Measurements from ENCODE around the gene ABCA6.
"Not testable (repeated sequence)": the region's sequence is repeated elsewhere in the genome, so short reads cannot be mapped to it uniquely, and the experiment has no call there.

ABCA6 gene

DNA sequence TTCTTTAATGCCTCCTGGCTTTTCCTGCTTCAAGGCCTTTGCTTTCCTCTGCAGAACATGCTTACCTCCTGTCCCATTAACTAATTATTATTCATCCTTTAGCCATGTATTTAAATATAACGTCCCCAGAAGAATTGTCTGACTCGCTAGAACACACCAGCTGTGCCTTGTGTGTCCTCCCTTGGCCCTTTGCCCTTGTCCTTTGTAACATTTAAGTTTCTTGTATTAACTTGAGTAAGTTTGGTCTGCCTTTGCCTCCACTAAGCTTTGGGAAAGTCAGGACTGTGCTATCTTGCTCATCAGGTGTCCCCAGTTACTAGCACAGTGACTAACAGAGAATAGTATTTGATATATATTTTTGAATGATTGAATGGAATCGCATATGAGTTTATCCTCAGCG, 51.3 kb downstream of the ABCA6 start:
- no peak overlapping the region for H3K27ac ChIP-seq (ENCODE audit: low read depth, low read length)
- H3K36me3 ChIP-seq (ENCODE audit: insufficient read depth, low read length): no peaks in the 10 kb centered on the region
- H3K4me1 ChIP-seq (ENCODE audit: insufficient read depth, low read length): no peaks in the 10 kb centered on the region
- H3K27me3 ChIP-seq (ENCODE audit: control insufficient read depth in 1 of 2, insufficient read depth in 2 of 2, low read length in 2 of 2): no peaks in the 10 kb centered on the region
- no peak overlapping the region for H3K9ac ChIP-seq (ENCODE audit: low read length)
- no peaks in the 10 kb centered on the region for H3K9me3 ChIP-seq (ENCODE audit: low read length)
- no peak overlapping the region for H3K4me3 ChIP-seq (ENCODE audit: low read depth in 1 of 2, low read length in 2 of 2)

GRCh38 chr17:69088643-69089200, 53.0 kb downstream of the ABCA6 start:
- H3K4me3 ChIP-seq (ENCODE audit: low read depth in 1 of 2, low read length in 2 of 2): no peak overlapping the region
- H3K4me1 ChIP-seq (ENCODE audit: insufficient read depth, low read length): no peaks in the 10 kb centered on the region
- H3K9me3 ChIP-seq (ENCODE audit: low read length): no peaks in the 10 kb centered on the region
- H3K27me3 ChIP-seq (ENCODE audit: control insufficient read depth in 1 of 2, insufficient read depth in 2 of 2, low read length in 2 of 2): no peaks in the 10 kb centered on the region
- H3K36me3 ChIP-seq (ENCODE audit: insufficient read depth, low read length): peaks cover 7% of the 10 kb centered on the region
- H3K27ac ChIP-seq (ENCODE audit: low read depth, low read length): no peak overlapping the region
- no peak overlapping the region for H3K9ac ChIP-seq (ENCODE audit: low read length)

DNA sequence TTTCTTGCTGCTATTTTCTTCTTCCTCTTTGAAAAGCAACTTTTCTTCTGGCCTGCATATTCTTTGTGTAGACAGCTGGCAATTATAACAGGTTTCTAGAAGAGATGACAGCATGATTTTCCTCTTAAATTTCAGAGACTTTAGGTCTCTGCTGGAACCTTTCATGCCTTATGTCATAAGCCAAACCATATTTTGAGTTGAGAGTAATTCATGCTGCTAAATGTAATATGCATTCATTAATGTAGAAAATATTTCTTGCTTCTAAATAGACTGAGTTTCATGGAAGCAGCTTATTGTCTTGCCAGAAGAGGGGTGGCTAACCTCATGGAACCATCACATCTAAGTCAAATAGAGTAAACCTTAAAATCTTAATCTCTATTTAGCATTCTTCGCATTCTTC, 55.1 kb downstream of the ABCA6 start:
- no peaks in the 10 kb centered on the region for H3K27me3 ChIP-seq (ENCODE audit: control insufficient read depth in 1 of 2, insufficient read depth in 2 of 2, low read length in 2 of 2)
- H3K9ac ChIP-seq (ENCODE audit: low read length): no peak overlapping the region
- H3K4me3 ChIP-seq (ENCODE audit: low read depth in 1 of 2, low read length in 2 of 2): no peak overlapping the region
- H3K9me3 ChIP-seq (ENCODE audit: low read length): no peaks in the 10 kb centered on the region
- no peak overlapping the region for H3K27ac ChIP-seq (ENCODE audit: low read depth, low read length)
- H3K4me1 ChIP-seq (ENCODE audit: insufficient read depth, low read length): no peaks in the 10 kb centered on the region
- peaks cover 18% of the 10 kb centered on the region for H3K36me3 ChIP-seq (ENCODE audit: insufficient read depth, low read length)

DNA sequence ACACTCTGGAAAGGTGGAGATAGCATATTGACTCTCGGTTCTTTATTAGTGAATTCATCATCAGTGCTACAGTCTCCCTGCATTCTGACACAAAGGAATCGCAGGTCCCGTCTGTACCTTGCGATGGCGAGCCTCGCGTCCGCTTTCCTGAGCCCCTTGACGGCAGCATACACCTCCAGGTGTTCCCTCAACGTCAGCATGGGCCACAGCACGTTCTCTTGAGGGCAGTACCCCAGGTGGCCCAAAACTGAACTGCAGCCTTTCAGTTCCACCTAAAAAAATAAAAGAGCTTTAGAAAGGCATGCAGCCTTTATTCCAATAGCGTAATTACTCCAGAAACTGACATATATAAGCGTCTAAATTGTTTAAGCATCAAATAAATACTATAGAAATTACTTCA, 56.8 kb downstream of the ABCA6 start:
- no peak overlapping the region for H3K4me3 ChIP-seq (ENCODE audit: low read depth in 1 of 2, low read length in 2 of 2)
- H3K9me3 ChIP-seq (ENCODE audit: low read length): no peaks in the 10 kb centered on the region
- peaks cover 27% of the 10 kb centered on the region for H3K36me3 ChIP-seq (ENCODE audit: insufficient read depth, low read length)
- no peaks in the 10 kb centered on the region for H3K27me3 ChIP-seq (ENCODE audit: control insufficient read depth in 1 of 2, insufficient read depth in 2 of 2, low read length in 2 of 2)
- no peak overlapping the region for H3K27ac ChIP-seq (ENCODE audit: low read depth, low read length)
- no peaks in the 10 kb centered on the region for H3K4me1 ChIP-seq (ENCODE audit: insufficient read depth, low read length)
- no peak overlapping the region for H3K9ac ChIP-seq (ENCODE audit: low read length)

GRCh38 chr17:69082696-69083095, 59.0 kb downstream of the ABCA6 start:
- Histone ChIP-seq H3K27me3 (ENCODE audit: control insufficient read depth in 1 of 2, insufficient read depth in 2 of 2, low read length in 2 of 2) (no peaks in the 10 kb centered on the region), H3K9ac (ENCODE audit: low read length) (no peak overlapping the region), H3K4me1 (ENCODE audit: insufficient read depth, low read length) (no peaks in the 10 kb centered on the region), H3K9me3 (ENCODE audit: low read length) (no peaks in the 10 kb centered on the region), H3K4me3 (ENCODE audit: low read depth in 1 of 2, low read length in 2 of 2) (no peak overlapping the region), H3K27ac (ENCODE audit: low read depth, low read length) (no peak overlapping the region), H3K36me3 (ENCODE audit: insufficient read depth, low read length) (peaks cover 27% of the 10 kb centered on the region)

DNA sequence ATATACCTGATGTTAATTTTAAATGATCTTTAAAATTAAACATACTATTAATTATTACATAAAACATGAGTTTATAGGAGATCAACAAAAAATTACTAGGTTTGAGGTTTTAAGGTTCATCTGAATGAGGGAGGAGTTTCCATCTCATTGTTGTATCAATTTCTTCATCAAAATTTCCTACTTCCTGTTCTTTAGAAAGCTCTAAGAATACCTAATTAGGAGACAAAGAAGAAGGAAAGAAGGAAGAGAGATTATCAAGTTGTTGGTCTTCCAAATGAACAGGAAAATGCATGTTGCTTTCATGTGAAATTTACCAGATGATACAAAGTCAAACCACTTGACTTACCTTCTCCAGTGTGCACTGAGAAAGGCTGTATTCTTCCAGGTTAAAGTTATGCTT, 62.8 kb downstream of the ABCA6 start:
- Histone ChIP-seq H3K4me3 (ENCODE audit: low read depth in 1 of 2, low read length in 2 of 2) (no peak overlapping the region), H3K27me3 (ENCODE audit: control insufficient read depth in 1 of 2, insufficient read depth in 2 of 2, low read length in 2 of 2) (no peaks in the 10 kb centered on the region), H3K9ac (ENCODE audit: low read length) (no peak overlapping the region), H3K9me3 (ENCODE audit: low read length) (no peaks in the 10 kb centered on the region), H3K4me1 (ENCODE audit: insufficient read depth, low read length) (no peaks in the 10 kb centered on the region), H3K36me3 (ENCODE audit: insufficient read depth, low read length) (peaks cover 22% of the 10 kb centered on the region), H3K27ac (ENCODE audit: low read depth, low read length) (no peak overlapping the region)

- Histone ChIP-seq H3K27me3 (ENCODE audit: control insufficient read depth in 1 of 2, insufficient read depth in 2 of 2, low read length in 2 of 2) (no peaks in the 10 kb centered on the region), H3K27ac (ENCODE audit: low read depth, low read length) (no peak overlapping the region), H3K9ac (ENCODE audit: low read length) (no peak overlapping the region), H3K4me1 (ENCODE audit: insufficient read depth, low read length) (no peaks in the 10 kb centered on the region), H3K36me3 (ENCODE audit: insufficient read depth, low read length) (peaks cover 6% of the 10 kb centered on the region), H3K4me3 (ENCODE audit: low read depth in 1 of 2, low read length in 2 of 2) (no peak overlapping the region), H3K9me3 (ENCODE audit: low read length) (no peaks in the 10 kb centered on the region)
Observed at GRCh38 chr17:69075823-69076222, 65.9 kb downstream of the ABCA6 start.

DNA sequence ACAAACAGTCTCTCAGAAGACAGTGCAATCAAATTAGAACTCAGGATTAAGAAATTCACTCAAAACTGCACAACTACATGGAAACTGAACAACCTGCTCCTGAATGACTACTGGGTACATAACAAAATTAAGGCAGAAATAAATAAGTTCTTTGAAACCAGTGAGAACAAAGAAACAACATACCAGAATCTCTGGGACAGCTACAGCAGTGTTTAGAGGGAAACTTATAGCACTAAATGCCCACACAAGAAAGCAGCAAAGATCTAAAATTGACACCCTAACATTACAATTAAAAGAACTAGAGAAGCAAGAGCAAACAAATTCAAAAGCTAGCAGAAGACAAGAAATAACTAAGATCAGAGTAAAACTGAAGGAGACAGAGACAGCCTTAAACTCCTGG, 68.3 kb downstream of the ABCA6 start:
- H3K27me3 ChIP-seq (ENCODE audit: control insufficient read depth in 1 of 2, insufficient read depth in 2 of 2, low read length in 2 of 2); H3K9ac ChIP-seq (ENCODE audit: low read length); H3K4me1 ChIP-seq (ENCODE audit: insufficient read depth, low read length); H3K9me3 ChIP-seq (ENCODE audit: low read length); H3K36me3 ChIP-seq (ENCODE audit: insufficient read depth, low read length); H3K27ac ChIP-seq (ENCODE audit: low read depth, low read length); H3K4me3 ChIP-seq (ENCODE audit: low read depth in 1 of 2, low read length in 2 of 2): not testable (repeated sequence)

GRCh38 chr17:69072803-69073256, 68.9 kb downstream of the ABCA6 start:
- H3K9me3 ChIP-seq (ENCODE audit: low read length); H3K9ac ChIP-seq (ENCODE audit: low read length); H3K4me1 ChIP-seq (ENCODE audit: insufficient read depth, low read length); H3K36me3 ChIP-seq (ENCODE audit: insufficient read depth, low read length); H3K4me3 ChIP-seq (ENCODE audit: low read depth in 1 of 2, low read length in 2 of 2); H3K27me3 ChIP-seq (ENCODE audit: control insufficient read depth in 1 of 2, insufficient read depth in 2 of 2, low read length in 2 of 2); H3K27ac ChIP-seq (ENCODE audit: low read depth, low read length): not testable (repeated sequence)

DNA sequence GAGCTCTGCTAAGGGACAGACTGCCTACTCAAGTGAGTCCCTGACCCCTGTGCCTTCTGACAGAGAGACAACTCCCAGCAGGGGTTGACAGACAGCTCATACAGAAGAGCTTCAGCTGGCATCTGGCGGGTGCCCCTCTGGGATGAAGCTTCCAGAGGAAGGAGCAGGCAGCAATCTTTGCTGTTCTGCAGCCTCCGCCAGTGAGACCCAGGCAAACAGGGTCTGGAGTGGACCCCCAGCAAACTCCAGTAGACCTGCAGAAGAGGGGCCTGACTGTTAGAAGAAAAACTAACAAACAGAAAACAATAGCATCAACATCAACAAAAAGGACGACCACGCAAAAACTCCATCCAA, 70.5 kb downstream of the ABCA6 start:
- H3K4me3 ChIP-seq (ENCODE audit: low read depth in 1 of 2, low read length in 2 of 2); H3K27ac ChIP-seq (ENCODE audit: low read depth, low read length); H3K9me3 ChIP-seq (ENCODE audit: low read length); H3K36me3 ChIP-seq (ENCODE audit: insufficient read depth, low read length); H3K9ac ChIP-seq (ENCODE audit: low read length); H3K27me3 ChIP-seq (ENCODE audit: control insufficient read depth in 1 of 2, insufficient read depth in 2 of 2, low read length in 2 of 2); H3K4me1 ChIP-seq (ENCODE audit: insufficient read depth, low read length): not testable (repeated sequence)

GRCh38 chr17:69070378-69071232, 71.1 kb downstream of the ABCA6 start:
- not testable (repeated sequence) for H3K36me3 ChIP-seq (ENCODE audit: insufficient read depth, low read length); H3K27ac ChIP-seq (ENCODE audit: low read depth, low read length); H3K4me1 ChIP-seq (ENCODE audit: insufficient read depth, low read length); H3K9me3 ChIP-seq (ENCODE audit: low read length); H3K27me3 ChIP-seq (ENCODE audit: control insufficient read depth in 1 of 2, insufficient read depth in 2 of 2, low read length in 2 of 2); H3K9ac ChIP-seq (ENCODE audit: low read length); H3K4me3 ChIP-seq (ENCODE audit: low read depth in 1 of 2, low read length in 2 of 2)

DNA sequence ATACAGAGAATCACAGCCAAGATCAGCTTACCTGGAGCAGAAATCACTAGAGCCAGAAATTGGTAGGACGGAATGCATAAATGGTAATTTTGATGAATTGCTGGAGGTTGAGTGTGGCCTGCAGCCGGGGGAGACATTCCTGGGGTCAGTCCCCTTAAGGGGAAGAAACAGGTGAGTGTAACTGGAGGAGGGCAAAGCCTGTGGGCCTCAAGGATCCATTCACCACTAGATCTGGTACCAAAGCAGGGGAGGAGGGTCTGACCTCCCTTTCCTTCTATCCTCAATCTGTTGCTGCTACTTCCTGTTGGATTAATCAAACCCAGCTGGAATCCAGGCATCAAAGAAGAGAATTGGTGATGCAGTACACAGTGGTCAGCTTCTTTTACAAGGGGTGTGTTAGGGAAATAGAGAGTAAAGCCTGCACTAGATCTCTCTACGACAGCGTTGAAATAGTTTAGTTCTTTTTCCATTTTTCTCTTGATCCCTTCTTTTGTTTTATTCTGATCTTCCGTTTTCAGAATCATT, 72.4 kb downstream of the ABCA6 start:
- Histone ChIP-seq H3K36me3 (ENCODE audit: insufficient read depth, low read length) (no peaks in the 10 kb centered on the region), H3K27ac (ENCODE audit: low read depth, low read length) (no peak overlapping the region), H3K4me1 (ENCODE audit: insufficient read depth, low read length) (no peaks in the 10 kb centered on the region), H3K27me3 (ENCODE audit: control insufficient read depth in 1 of 2, insufficient read depth in 2 of 2, low read length in 2 of 2) (no peaks in the 10 kb centered on the region), H3K9me3 (ENCODE audit: low read length) (no peaks in the 10 kb centered on the region), H3K9ac (ENCODE audit: low read length) (no peak overlapping the region), H3K4me3 (ENCODE audit: low read depth in 1 of 2, low read length in 2 of 2) (no peak overlapping the region)
